GM21576 (cell line): ENCODE measurements around the gene EXOC3.
A peak's percentile ranks its signal among the peaks of the same experiment; 100 is the strongest.

Source experiments
- ATAC-seq: cut with Tn5 transposase; IDR thresholded peaks from one replicate; pipeline ENCODE4 v1.9.1; 2021; ENCODE audit warnings: mild to moderate bottlenecking, moderate library complexity; ENCODE audit not compliant: unreplicated experiment

The EXOC3 gene

DNA sequence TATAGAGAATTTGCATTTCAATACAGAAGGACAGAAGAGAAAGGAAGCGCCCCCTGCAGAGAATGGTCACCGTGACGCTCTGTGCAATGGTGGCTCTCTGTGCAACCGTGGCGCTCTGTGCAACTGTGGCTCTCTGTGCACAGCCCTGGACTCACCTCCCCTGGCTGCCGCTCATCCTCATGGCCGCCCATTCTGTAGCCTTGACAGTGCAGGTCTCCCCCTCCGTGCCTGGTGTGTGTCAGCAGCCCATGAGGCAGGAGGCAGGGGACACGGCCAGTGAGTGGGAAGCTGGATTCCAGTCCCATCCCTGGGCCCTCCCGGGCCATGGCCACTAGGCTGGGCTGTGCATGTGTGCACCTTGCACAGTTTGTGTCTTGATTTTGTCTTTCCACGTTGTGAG is 12.0 kb downstream of the EXOC3 start:
- no peak for ATAC-seq

- no peak for ATAC-seq
Measured at GRCh38 chr5:455806-456205, 12.8 kb downstream of the EXOC3 start.

DNA sequence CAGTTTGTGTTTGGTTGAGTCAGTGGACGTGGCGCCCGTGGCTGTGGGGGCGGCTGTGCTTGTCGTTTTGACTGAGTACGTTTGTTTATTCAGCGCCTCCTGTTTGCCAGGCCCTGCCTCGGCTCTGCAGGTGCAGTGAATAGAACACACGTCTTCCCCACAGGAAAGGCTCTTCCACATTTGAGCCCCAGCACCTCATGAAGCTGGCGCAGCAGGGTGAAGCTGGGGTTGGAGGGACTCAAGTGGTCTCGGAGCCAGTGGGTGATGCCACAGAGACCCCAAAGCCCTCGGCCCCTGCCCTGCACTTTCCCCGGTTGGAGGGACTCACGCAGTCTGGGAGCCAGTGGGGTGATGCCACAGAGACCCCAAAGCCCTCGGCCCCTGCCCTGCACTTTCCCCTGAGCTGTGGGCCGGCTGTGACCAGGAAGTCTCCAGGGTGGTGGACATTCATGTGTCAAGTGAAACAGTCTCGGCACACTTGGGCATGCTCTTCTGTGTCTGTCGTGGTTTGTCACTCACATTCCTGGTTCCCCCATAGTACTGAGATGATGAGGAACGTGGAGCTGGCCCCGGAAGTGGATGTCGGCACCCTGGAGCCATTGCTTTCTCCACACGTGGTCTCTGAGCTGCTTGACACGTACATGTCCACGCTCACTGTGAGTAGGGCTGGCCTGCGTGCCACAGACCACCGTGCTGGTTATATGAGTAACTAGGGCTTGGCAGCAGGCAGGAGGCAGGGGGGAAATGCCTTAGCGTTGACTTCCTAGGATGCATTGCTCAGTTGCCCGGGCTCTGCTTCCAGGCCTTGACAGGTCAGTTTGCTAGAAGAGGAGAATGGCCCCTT is 13.6 kb downstream of the EXOC3 start:
- ATAC-seq, result no peak

GRCh38 chr5:457195-457961 is 14.4 kb downstream of the EXOC3 start:
- ATAC-seq, result no peak

- peak; percentile 61 for ATAC-seq
Measured at GRCh38 chr5:458547-459353, 15.8 kb downstream of the EXOC3 start.

DNA sequence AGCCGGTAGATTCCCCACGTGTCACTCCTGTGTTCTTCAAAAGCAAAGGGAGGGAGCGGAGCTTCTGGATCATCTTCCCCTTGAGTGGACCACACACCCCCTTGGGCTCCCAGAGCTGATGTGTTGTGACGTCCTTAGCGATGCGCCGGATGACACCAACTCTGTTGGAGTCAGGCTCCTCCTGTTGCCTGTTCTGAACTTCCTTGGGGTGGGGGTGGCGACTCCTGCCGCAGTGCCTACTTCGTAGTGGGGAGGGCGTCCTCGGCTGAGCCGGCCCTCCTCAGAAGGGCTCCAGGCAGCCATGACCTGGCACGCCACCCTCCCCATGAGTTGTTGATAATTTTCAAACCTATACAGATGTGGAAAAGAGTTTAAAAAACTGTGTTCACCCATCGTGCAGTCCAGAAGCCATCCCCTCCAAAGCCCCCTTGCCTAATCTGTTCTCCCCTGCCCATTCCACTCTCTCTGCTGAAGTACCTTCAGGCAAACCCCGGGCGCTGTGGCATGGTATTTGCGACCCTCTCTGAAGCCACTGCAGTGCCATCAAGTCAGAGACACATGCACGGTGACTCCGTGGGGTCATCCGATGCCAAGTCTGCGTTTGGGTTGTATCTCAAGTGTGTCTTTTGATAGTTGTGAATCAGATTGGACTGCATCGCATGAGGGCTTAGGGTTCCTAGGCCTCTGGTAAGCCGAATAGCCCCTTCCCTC is 16.7 kb downstream of the EXOC3 start:
- ATAC-seq, result no peak

DNA sequence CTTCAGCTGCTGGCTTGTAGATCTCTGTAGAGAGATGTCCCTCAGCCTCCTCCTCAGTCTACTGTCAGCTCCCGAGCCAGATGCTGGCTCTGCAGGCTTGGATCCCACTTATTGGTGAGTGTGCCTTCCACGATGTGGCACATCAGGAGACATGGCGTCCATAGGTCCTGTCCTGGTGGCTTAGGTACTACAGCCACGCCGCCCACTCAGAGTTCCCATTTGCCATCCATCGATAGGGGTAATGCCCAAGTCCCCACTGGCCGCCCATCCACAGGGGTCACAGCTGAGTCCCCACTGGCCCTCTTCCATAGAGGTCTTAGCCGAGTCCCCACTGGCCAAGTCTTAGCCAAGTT is 17.3 kb downstream of the EXOC3 start:
- ATAC-seq, result no peak

GRCh38 chr5:462051-462481 is 19.1 kb downstream of the EXOC3 start:
- no peak for ATAC-seq

DNA sequence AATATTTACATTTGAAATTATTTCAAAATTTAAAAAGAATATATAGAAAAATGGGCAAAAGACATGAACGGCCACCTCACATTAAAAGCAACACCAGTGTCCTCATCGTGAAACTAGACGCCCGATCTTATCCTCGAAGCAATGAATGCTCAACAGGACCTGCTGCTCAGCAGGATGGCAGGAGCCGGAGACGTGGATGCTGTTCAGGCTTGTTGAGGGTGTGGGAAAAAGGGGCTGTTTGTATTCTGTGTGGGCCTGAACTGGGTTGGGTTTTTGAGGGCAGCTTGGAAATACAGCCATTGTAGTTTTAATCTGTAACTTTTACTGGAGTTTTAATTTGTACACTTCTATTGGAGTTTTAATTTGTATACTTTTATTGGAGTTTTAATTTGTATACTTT is 20.3 kb downstream of the EXOC3 start:
- ATAC-seq, result no peak

DNA sequence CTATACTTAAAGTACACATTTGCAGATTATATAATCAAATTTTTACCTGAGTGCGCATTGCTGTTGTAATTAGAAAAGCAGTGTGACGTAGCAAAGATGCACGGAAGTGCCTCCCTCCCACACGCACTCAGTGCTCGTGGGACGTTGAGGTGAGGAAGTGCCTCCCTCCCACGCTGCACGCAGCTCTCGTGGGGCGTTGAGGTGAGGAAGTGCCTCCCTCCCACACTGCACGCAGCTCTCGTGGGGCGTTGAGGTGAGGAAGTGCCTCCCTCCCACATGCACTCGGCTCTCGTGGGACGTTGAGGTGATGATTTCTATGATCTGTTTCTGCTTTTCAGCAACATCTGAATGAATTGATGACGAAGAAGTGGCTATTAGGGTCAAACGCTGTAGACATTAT is 21.0 kb downstream of the EXOC3 start:
- no peak for ATAC-seq

DNA sequence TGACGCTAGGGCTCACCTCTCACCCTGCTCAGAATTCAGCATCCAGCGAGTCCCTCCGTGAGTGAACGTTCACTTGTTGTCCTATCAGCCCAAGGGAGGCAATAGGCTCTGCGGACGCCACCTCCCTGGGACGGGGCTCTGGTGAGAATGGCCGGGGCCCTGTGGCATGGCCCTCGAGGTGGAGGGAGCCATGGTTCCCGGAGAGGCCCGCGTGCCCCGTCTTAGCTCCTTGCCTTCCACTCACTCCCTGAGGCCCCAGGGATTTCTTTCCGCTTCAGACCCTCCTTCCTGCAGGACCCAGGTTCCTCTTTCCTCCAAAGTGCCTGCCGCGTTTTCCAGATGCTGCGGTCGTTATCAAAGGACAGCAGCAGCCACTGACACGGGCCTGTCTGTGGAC is 21.5 kb downstream of the EXOC3 start:
- ATAC-seq, result no peak

- no peak for ATAC-seq
Measured at GRCh38 chr5:464843-465590, 22.0 kb downstream of the EXOC3 start.

- ATAC-seq, result no peak
Measured at GRCh38 chr5:465591-466403, 22.8 kb downstream of the EXOC3 start.

DNA sequence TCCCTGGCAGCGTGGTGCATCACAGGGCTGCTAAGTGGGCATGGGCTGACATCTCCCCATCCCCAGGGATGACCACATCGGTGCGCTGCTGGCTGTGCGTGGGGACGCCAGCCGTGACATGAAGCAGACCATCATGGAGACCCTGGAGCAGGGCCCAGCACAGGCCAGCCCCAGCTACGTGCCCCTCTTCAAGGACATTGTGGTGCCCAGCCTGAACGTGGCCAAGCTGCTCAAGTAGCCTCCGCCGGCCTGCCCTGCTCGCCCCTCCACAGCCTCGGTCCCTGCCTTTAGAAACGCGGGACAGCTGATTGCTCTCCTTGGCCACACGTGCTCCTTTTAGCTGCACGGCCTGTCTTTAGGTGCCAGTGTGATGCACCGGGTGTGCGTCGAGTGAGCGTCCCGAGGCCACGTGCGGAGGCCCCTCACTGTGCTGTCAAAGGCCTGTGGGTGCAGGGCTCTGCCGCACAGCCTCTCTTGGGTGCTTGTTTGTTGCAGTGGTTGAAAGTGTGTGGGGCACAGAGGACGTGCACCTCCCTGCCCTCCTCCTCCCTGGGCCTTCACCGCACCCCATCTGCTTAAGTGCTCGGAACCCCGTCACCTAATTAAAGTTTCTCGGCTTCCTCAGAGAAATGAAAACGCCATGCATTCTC is 23.8 kb downstream of the EXOC3 start:
- no peak for ATAC-seq

- ATAC-seq, result no peak
Measured at GRCh38 chr5:468401-468800, 25.4 kb downstream of the EXOC3 start.

GRCh38 chr5:469752-470483 is 26.9 kb downstream of the EXOC3 start:
- no peak for ATAC-seq

GRCh38 chr5:470961-471749 is 28.2 kb downstream of the EXOC3 start:
- ATAC-seq, result no peak

DNA sequence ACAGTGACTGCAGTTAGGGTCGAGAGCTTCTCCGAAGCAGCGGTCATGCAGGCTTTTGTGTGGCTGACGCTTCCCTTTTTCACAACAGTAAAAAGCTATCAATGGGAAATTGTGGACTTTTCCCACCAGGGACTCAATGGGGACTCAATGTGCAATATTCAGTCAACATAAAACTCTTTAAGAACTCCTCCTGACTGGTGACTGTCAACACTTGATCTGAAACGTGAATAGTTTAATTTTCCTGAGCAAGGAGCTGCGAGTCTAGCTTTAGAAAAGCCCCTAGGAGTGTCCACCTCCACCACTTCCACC is 28.7 kb downstream of the EXOC3 start:
- ATAC-seq, result no peak
